Measurements from ENCODE around the gene LGALS1. TPM values are rescaled to one million over a fixed set of nuclear protein-coding genes. Genes with fewer than 3 reads are reported as not detected.

The LGALS1 gene
- total and polyA plus RNA-seq, 9 of the 15 experiments (the other 6 are each of a cell fraction or from before 2014, with no cell fraction given) = 160 to 800 (median 330) TPM

- TF ChIP-seq REST (IDR thresholded peaks at IDR 0.05; ENCODE audit: borderline replicate concordance) = no peak
- TF ChIP-seq REST (CRISPR knock-in tag; IDR thresholded peaks at IDR 0.05; ENCODE audit: low read depth) = no peak
- TF ChIP-seq ZKSCAN3 (CRISPR knock-in tag; IDR thresholded peaks at IDR 0.05) = no peak
- TF ChIP-seq KDM1A (IDR thresholded peaks at IDR 0.05) = peak in 1 of 2 experiments; percentile 86; a peak in 2 of 4 replicates
- no peak for TF ChIP-seq NR0B1 (IDR thresholded peaks at IDR 0.05; ENCODE audit: partially characterized antibody)
- TF ChIP-seq PHTF2 (CRISPR knock-in tag; IDR thresholded peaks at IDR 0.05) = no peak
- TF ChIP-seq CCNT2 (IDR thresholded peaks at IDR 0.05; ENCODE audit: borderline replicate concordance, extremely low read depth, insufficient read length, low read depth, low read length) = no peak
- no peak for TF ChIP-seq ZNF445 (CRISPR knock-in tag; IDR thresholded peaks at IDR 0.05; ENCODE audit: low read depth)
- TF ChIP-seq HNRNPK (IDR thresholded peaks at IDR 0.05; ENCODE audit: low read depth, low read length, poor library complexity, severe bottlenecking) = no peak
- TF ChIP-seq SMAD3 (CRISPR knock-in tag; conservative IDR thresholded peaks at IDR 0.05) = no peak
- no peak for TF ChIP-seq CREB3L1 (IDR thresholded peaks at IDR 0.05; ENCODE audit: borderline replicate concordance, low read depth)
- no peak for TF ChIP-seq RAD51 (IDR thresholded peaks at IDR 0.05; ENCODE audit: borderline replicate concordance, low read depth)
- TF ChIP-seq ZNF311 (CRISPR knock-in tag; IDR thresholded peaks at IDR 0.05) = no peak
- no peak for TF ChIP-seq RNF219 (CRISPR knock-in tag; IDR thresholded peaks at IDR 0.05)
Observed at GRCh38 chr22:37639771-37640590, 35.5 kb upstream of the LGALS1 start (continued).

All from K562 (cell line).